Activated CD4-positive, alpha-beta T cell treated with anti-CD3 and anti-CD28 coated beads, Interleukin-10, Interleukin-2, amounts not matched to agents 100 ng/mL and 50 ng/mL, durations not matched to agents 16 hours and 8 hours (primary cell): ENCODE data around the gene INTS6L.

Source experiments
- DNase-seq: peaks from one replicate; pipeline ENCODE4 v3.0.0-alpha.2; 2020

INTS6L gene, protein sequence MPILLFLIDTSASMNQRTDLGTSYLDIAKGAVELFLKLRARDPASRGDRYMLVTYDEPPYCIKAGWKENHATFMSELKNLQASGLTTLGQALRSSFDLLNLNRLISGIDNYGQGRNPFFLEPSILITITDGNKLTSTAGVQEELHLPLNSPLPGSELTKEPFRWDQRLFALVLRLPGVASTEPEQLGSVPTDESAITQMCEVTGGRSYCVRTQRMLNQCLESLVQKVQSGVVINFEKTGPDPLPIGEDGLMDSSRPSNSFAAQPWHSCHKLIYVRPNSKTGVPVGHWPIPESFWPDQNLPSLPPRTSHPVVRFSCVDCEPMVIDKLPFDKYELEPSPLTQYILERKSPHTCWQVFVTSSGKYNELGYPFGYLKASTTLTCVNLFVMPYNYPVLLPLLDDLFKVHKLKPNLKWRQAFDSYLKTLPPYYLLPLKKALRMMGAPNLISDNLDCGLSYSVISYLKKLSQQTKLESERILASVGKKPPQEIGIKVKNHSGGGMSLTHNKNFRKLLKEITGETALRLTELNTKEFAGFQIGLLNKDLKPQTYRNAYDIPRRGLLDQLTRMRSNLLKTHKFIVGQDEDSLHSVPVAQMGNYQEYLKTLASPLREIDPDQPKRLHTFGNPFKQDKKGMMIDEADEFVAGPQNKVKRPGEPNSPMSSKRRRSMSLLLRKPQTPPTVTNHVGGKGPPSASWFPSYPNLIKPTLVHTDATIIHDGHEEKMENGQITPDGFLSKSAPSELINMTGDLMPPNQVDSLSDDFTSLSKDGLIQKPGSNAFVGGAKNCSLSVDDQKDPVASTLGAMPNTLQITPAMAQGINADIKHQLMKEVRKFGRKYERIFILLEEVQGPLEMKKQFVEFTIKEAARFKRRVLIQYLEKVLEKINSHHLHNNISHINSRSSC

DNA sequence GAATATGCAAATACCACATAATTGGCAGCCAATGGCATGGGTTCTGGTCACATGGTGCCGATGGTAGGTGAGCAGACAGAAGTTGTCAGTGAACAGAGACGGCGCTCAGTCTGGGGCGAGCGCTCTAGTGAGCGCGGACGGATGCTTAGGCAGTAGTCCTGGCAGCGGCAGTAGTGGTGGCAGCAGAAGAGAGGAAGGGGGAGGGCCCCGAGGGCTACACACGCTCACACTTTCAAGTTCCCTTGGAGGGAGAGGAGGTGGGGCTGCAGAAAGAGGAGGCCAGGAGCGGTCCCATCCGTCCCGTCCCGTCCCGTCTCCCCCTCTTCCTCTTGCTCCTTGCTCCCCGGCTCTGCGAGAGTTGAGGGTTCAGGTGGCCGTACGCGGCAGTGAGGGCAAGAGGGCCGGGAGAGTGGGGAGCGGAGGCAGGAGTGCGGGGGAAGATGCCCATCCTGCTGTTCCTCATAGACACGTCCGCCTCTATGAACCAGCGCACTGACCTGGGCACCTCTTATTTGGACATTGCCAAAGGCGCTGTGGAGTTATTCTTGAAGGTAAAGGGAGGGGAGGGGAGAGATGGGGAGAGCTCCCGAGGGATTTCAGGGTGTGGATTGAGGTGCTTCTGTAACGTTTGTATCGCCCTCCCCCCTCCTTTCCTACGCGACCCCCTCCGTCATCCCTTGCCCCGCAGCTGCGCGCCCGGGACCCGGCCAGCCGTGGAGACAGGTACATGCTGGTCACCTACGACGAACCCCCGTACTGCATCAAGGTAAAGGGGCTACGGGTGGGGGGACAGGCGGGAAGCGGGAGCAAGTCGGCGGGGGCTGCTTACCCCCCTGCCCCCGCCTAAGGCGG lies at the start of gene INTS6L:
INTS6L (plus strand) TSS at position 108 of the 852 bp plus-strand sequence; CDS start at position 441, 333 bp downstream.
- peak; percentile 92 for DNase-seq

DNA sequence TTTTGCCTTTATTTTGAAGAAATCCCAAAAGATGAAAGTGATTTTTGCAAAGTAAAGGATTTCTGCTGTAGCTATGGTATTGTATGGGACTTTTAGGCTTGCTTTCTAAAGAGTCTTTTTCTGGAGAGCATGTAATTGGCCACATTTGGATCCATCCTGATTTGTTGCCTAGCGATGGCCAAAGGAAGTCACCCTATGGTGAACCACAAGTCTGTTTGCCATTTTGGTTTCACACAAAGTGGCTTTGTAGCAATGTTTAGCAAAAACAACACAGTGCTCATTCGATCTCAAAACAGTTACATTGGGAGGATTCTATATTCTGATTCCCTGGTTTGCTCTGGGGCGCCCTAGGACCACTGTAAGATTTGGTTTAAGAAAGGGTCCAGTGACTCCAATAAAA lies 44.1 kb upstream of the INTS6L start:
- no peak for DNase-seq

DNA sequence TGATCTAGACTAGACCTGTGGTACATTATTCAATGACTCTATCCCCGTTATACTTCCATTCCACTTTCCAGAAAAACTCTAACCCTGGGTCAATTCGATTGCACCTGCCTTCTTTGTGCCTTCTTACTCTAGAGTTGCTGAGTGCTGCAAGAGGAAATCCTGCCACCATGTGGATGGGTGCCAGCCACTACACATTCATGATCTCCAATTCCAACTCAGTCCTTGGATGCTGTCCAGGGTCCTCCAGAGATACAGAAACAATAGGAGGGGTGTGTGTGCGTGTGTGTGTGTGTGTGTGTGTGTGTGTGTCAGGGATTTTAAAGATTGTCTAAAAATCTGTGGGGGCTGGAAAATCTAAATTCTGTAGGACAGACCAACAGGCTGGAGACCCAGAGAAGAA lies 42.9 kb upstream of the INTS6L start:
- DNase-seq, result peak; percentile 47

DNA sequence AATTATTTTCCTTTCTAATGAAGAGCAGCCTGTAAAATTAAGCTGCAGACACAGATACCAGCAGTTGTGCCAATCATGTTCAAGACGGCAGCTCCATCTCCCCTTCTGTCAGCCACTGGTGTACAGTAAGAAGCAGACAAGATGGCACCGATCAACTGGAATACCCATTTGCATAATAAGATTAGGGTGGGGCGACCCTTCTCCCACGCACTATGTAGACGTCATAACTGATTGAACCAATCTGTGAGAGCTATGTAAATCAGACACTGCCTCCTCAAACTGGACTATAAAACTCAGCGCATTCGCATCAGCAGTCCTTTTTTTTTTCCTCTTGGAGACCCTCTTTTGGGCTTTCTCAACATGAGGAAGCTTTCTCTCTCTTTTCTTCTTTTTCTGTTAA lies 40.4 kb upstream of the INTS6L start:
- no peak for DNase-seq

DNA sequence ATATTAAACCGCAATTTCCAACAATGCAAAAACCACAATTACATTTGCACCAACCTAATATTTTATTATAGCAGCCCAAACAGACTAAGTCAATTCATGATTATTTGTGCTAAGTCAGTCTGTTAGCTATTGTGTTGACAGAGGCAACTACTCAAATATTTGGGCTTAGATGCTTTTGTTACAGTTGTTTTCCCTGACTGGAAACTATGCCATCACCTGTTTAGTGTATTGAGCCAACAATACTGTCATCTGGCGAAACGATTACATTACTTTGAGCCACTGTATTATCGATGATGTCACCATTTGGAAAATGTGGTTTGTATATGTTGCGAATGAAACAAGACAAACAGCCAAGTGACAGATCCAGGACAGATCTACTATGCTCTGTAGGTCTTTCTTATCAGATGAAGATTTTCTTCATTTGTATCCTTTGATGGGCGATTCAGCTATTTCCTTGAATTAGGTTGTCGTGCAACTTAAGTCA lies 38.7 kb upstream of the INTS6L start:
- no peak for DNase-seq

DNA sequence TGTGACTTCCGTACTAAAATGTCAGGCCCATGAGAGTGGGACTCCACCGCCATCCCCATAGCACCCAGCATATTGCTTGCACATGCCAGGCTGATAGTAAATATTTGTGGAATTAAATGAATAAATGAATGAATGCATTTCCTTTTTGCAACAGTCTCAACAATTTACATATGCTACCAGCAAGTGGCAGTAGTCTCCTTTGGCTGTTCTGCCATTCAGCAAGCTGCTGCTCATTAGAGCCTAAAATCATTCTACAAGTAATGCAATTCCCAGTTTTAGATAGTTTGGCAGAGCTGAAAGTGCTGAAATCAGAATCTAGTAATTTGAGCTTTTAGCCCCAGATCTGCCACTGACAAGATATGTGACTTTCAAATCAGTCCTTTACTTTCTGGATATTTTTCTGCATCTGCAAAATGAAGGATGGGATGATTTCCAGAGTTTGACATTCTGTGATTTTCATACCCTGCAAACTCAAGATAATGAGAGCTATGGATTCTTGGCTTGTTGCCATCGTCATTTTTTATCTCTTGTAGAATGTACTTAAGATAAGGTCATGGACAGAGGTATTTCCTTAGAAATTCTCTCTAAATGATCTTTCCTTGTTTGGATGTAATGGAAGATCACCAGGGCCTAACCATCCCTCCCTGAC lies 35.7 kb upstream of the INTS6L start:
- DNase-seq, result peak; percentile 23

DNA sequence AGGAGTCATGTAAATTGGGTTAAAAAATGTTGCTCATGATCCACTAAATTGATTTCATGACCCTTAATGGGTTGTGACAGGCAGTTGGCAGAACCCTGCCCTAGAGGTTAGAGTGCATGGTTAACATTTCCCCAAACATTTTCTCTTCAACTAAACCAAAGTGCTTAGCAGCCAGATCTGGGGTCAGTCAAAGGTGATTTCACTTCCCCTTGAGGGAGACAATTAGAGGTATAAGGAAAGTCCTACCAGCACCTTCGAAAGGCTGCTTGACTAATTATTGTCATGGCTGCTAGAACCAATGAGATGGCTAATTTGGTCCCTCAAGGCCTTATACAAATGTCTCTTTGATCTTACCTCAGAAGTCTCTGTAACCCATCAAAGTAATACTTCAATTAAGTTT lies 30.9 kb upstream of the INTS6L start:
- no peak for DNase-seq

DNA sequence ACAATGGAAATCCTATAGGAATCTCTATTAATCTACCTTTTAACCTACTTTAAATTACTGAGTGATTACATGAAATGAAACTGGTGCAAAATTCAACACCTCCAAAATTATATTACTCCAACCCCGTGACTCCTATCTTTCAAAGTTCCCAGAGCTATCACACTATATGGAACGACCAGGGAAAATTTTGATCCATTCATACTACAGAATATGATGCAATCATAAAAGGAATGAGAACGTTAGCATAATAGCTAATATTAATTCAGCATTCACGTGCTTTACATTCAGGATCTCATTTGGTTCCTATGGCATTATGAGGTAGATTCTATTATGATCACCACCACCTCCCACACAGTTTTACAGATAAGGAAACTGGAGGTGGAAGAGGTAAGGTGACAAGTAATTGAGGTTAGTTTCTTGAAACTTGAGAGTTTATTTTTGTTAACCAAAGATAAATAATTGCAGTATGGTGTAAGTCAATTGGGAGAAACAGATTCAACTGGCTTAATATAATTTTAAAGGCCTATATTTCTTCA lies 29.4 kb upstream of the INTS6L start:
- no peak for DNase-seq

DNA sequence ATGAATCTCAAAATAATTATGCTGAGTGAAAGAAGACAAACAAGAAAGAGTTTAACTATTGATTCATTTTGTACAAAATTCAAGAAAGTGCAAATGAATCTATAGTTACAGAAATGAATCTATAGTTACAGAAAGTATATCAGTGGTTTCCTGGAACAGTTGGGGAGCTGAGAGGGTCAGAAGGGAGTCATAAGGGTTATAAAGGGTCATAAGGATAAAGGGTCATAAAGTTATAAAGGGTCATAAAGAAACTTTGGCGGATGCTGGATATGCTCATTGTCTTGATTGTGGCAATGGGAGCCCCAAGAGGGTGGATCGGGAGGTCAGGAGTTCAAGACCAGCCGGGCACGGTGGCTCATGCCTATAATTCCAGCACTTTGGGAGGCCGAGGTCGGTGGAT lies 26.0 kb upstream of the INTS6L start:
- DNase-seq, result no peak

DNA sequence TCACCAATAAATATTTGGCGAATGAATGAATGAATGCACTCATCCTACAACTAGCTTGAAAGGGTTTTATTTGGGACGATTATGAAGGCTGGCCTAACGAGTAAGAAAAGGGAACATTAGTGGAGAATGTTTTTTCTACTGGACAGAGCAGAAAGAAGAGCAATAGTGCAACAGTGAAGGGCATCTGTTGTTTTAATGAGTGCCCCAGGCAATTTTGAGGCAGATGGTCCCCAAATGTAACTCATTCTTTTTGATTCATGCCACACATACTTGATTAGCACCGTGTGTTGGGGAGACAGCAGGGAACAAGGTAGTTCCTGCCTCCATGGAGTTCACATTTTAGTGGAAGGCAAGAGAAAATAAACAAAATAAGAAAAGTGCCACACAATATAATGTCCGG lies 22.7 kb upstream of the INTS6L start:
- DNase-seq, result no peak

DNA sequence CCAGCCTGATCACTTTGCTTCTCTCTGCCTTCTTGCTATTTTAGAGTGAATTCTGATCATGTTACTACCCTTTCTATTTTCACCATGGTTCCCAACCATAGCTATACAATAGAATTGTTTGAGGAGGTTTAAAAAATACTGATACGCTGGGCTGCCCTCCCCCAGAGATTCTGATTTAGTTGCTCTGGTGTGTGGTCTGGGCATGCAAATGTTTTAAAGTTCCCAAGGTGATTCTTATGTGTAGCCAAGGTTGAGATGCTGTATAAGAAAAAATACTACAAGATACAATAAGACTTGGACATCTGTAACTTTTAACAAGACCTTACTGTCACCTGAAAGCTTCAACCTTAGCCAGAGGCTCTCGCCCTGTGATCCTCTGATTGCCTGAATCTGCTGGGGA lies 22.2 kb upstream of the INTS6L start:
- DNase-seq, result no peak

DNA sequence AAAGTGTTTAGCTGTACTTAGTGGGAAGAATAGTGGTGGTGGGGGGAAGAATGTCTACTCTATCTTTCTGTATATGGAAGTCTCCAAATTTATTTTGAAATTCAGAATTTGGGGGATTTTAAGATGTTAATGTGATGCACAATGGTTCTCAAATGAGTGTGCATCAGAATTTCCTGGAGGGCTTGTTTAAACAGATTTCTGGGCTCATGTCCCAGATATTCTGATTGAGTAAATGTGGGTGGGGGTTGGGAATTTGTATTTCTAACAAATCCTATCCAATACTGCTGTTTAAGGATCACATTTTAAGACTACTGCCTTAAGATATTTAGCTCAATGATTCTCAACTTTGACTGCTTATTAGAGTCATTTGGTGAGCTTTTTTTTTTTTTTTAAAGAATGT lies 15.1 kb upstream of the INTS6L start:
- no peak for DNase-seq

DNA sequence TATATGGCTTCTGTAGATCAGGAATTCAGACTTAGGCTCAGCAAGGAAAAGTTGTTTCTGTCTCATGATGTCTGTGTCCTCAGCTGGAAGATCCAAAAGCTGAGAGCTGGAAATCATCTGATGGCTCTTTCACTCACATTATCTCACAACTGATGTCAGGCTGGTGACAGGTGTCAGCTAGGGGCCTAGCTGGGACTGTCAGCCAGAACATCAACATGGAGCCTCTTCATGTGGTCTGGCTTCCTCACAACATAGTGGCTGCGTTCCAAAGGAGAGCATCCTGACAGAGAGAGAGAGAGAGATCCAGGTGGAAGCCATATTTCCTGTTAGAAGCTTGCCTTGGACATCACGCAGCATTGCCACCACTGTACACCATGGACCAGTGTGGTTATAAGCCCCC lies 10.6 kb upstream of the INTS6L start:
- DNase-seq, result no peak

DNA sequence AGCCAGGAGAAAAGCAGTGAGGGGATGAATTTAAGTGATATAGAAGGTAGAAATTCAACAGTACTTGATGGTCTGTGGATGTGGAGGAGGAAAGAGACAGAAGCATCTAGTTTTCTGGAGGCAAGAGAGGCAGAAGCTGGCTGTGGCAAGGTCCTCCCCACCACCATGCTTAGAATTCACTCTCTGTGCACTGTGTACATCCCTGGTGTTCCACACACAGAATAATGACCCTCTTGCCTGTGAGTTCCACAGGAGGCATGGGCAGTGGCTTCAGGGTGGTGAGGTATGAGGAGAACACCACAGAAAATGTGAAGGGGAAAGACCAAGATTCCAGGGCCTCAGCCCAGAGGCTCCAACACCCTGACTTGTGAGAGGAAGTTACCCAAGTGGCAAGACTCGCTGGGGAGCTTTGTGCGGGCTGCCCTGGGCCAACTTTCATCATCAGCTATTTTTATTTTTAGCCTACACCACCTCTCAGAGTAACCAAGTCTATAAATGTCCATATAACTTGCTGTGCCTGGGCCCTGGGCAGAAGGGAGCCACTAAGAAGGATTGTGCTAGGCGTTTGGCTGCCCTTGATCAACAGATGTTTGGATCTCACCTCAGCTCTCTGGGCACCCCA lies 7.8 kb upstream of the INTS6L start:
- DNase-seq, result no peak

DNA sequence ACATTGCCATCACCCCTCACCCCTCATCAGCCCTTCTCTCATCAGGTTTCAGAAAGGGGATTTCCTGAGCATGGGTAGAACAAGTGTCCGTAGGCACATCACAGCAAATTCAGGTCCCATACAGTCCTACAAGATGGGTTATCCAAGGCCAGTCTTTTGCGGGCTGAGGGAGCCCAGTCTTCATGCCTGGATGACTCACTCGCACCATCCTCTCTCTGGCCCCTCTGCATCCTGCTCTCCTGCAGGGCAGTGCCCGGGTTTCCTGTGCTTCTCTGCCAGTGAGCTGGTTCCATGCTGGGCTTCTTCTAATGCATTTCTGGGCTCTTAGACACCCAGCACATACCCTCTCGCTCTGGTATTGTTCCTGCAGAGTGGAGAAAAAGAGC lies 7.3 kb upstream of the INTS6L start:
- DNase-seq, result no peak

DNA sequence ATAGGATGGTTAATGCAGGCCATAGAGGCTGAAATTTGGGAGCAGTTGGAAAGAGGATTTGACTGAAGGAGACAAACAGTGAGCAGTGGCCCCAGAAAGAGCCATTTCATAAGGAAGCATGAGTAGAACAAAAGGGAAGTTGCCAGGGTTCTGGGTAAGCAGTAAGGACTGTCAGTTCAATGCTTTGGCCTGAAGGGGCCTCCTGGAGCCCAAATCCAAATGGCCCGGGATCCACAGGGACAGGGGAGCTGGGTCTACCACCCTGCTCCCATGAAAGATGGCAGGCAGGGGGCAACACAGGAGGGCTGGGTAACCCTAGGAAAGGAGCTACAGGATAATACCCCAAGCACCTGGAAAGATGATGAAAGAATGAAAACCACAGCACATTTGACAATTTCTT lies 4.1 kb upstream of the INTS6L start:
- no peak for DNase-seq

DNA sequence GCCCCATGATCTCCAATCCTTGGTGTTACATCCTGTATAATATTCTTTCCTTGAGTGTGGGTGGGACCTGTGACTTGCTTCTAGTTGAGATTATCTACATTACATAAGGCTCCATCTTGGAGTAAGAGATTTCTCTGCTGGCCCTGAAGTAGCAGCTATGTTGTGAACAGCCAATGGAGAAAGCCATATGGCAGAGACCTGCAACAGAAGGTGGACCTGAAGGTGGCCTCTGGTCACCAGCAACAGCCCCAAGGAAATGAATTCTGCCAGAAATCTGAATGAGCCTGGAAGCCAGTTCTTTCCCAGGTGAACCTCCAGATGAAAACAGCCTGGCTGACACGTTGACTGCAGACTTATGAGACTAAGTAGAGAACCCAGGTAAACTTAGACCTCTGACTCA lies 2.3 kb upstream of the INTS6L start:
- no peak for DNase-seq

DNA sequence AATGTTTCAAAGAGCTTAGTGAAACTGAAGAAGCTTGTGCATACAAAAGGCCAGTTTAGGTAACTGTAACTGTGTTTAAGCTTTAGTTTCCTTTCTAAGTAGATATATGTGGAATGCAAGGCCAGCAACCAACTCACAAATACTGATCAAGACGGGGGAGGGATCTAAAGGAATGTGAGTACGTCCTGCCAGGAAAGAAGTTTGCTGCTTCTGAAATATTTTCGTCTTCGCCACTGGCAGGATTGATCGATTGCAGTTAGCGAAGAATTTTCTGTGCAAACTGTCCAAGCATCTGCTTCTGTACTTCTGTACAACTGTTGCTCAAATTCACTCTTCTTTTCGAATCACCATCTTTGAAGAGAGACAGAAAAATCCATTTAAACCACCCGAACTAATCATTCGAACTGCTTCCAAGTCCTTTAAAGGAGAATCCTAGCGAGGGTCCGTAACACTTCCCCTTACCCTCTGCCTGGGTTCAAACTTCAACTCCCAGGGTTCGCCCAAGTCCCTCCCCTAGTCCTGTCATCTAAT lies 373 bp upstream of the INTS6L start:
- DNase-seq, result no peak

DNA sequence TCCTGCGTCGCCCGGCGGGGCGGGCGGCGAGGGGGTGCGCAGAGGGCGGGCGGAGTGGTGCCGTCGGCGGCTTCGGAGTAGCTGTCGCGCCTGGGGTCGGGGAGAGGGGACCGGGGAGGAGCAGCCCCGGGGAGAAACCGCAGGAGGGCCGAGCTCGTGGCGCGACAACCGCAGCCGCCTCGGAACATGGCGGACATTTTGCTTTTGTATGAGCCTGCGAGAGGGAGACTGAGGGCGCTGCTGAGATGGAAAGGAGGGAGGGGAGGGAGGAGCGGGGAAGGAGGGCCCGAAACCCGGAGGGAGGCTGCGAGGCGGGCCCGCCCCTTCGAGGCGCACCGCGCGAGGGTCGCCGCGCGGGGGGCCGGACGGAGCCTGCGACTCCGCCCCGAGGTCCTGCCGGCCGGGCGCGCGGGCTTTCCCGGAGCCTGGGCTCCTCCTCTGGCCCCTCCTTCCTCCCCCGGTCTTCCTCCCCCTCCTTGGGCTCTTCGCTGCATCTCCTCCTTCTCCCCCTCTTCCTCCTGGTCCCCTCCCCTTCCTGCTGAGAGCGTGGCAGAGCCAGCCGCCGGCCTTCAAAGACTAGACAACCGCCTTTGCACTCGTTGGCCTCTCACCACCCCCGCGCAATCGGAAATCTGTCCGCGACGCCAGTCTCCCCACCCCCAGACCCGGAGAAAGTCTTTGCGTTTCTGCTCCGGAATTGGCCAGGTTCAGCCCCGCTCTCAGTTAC lies 1.1 kb downstream of the INTS6L start:
- peak; percentile 92 for DNase-seq

DNA sequence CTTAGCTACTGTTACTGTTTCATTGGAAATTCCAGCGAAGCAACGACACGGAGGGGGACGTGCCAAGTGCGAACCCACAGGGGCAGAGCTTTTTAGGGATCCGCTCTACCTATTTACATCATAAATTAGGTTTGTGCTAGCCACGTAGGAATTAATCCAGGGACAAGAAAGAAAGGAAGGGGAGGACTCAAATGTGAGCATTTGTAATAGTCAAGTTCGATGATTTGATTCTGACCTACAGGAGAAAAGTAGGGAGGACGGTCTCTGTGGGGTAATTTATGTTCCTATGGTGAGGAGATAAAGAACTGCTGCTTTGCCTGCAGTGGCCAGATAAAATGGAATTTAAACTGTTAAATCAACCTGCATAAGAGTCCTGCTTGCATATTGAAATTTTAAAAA lies 1.7 kb downstream of the INTS6L start:
- no peak for DNase-seq
